A673 (cell line): ENCODE measurements around the gene RAD23A. TPM values are rescaled to one million over a fixed set of nuclear protein-coding genes. Genes with fewer than 3 reads are reported as not detected.
A peak's percentile ranks its signal among the peaks of the same experiment; 100 is the strongest.

Experiments
- BruUV-seq: library from RNA; stranded (reverse); fragments of 400-500 nt; replicated peaks from 2 replicates; lab custom pipeline; 2021; lab: Mats Ljungman, UMichigan
- CTCF ChIA-PET: fragments of 300-600 bp; sonication (Branson Sonifier 250); formaldehyde crosslinking; loops from one replicate; lab custom pipeline; 2022; ENCODE audit warnings: antibody characterized with exemption; lab: Charles Lee
- POLR2A ChIA-PET: fragments of 300-600 bp; sonication (Branson Sonifier 250); formaldehyde crosslinking; loops from one replicate; lab custom pipeline; 2022; ENCODE audit warnings: antibody characterized with exemption; ENCODE audit not compliant: low non-redundant PET; lab: Charles Lee
- DNase-seq: peaks from one replicate; pipeline ENCODE4 v3.0.0-alpha.2; 2015; ENCODE audit warnings: low spot score
- H3K27ac ChIP-seq: fragments of 200-600 bp; sonication (generic); 2 replicates; pipeline ENCODE4 v1.5.1; 2016; ENCODE audit warnings: mixed run types, low read depth, mild to moderate bottlenecking, mixed read lengths, antibody characterized with exemption, low read length; ENCODE audit not compliant: poor library complexity, severe bottlenecking
- H3K27me3 ChIP-seq: fragments of 200-600 bp; sonication (generic); replicated peaks from 2 replicates; pipeline ENCODE4 v1.6.1; 2017; ENCODE audit warnings: mixed run types, low read depth, mild to moderate bottlenecking, mixed read lengths, antibody characterized with exemption, low read length; ENCODE audit not compliant: insufficient read depth, poor library complexity
- H3K36me3 ChIP-seq: fragments of 200-600 bp; sonication (generic); 2 replicates; pipeline ENCODE4 v1.6.1; 2016; ENCODE audit warnings: mixed run types, mild to moderate bottlenecking, mixed read lengths, antibody characterized with exemption, low read length; ENCODE audit not compliant: insufficient read depth, poor library complexity, severe bottlenecking
- H3K4me1 ChIP-seq: fragments of 200-600 bp; sonication (generic); 2 replicates; pipeline ENCODE4 v1.6.1; 2017; ENCODE audit warnings: mixed run types, mild to moderate bottlenecking, mixed read lengths, antibody characterized with exemption, low read length; ENCODE audit not compliant: insufficient read depth, poor library complexity, severe bottlenecking
- H3K4me3 ChIP-seq: fragments of 200-600 bp; sonication (generic); 2 replicates; pipeline ENCODE4 v1.5.1; 2016; ENCODE audit warnings: low read depth, mixed run types, mild to moderate bottlenecking, mixed read lengths, low read length; ENCODE audit not compliant: poor library complexity, severe bottlenecking
- H3K9me3 ChIP-seq: fragments of 200-600 bp; sonication (generic); 2 replicates; pipeline ENCODE4 v1.6.1; 2016; ENCODE audit warnings: mixed run types, low read depth, mild to moderate bottlenecking, mixed read lengths, antibody characterized with exemption, low read length; ENCODE audit not compliant: poor library complexity, severe bottlenecking
- EZH2 ChIP-seq: fragments of 200-600 bp; sonication (generic); IDR thresholded peaks from 2 replicates; pipeline ENCODE4 v1.6.1; 2017; ENCODE audit warnings: borderline replicate concordance, low read depth, mild to moderate bottlenecking, mixed read lengths, antibody characterized with exemption, low read length; ENCODE audit not compliant: poor library complexity, severe bottlenecking
- intact Hi-C: fragments of 100-400 bp; cut with micrococcal nuclease; formaldehyde crosslinking; loops from one replicate; pipeline ENCODE4 v1.10.0; 2022; ENCODE audit not compliant: unreplicated experiment
- total RNA-seq: library from RNA; stranded (reverse); gene quantifications from 2 replicates; pipeline ENCODE4 v1.2.3, GENCODE V29; 2021
- TF ChIP-seq, protein P1 (sequence below): fragments of 300-800, 200-600 bp; sonication (generic); conservative IDR thresholded peaks from 2 replicates; pipeline ENCODE4 v1.5.1; 2017; ENCODE audit warnings: low read depth, mild to moderate bottlenecking, antibody characterized with exemption, low read length, moderate library complexity, mixed read lengths

Gene RAD23A
- total RNA-seq, 1 experiment from 2014 or later = 183 TPM

DNA sequence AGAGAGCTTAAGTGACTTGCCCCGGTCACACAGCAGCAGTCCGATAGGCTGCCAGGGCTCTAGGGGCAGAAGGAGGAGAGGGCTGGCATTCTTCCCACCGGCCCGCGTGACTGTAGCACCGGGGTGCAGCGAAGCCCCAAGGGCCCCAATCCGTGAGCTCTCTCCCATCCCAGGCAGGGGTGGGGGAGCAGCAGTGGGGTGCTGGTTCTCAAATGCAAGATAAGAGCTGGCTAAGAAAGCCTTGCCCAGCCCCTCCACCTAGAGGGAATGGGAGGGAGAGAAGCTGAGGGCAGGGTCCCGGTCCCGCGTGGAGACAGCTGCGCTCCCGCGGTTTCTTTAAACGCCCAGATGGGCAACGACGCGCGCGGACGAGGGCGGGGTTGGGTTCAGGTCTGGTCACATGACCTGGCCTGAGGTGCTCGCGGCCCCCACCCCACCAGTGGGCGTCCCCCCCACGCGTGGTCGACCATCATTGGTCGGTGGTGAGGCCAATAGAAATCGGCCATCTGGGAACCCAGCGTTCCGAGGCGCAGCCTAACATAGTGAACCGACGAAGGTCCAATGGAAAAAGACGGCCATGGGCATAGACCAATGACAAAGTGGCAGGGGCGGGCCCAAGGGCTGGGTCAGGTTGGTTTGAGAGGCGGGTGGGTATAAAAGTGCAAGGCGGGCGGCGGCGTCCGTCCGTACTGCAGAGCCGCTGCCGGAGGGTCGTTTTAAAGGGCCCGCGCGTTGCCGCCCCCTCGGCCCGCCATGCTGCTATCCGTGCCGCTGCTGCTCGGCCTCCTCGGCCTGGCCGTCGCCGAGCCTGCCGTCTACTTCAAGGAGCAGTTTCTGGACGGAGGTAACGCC lies 7.5 kb upstream of the RAD23A start, which contains the start of gene CALR:
Gene CALR, plus strand, starts transcription at position 683 of the 852 bp plus-strand sequence. Its CDS starts 71 bp downstream, at position 754.
- Histone ChIP-seq H3K27me3 (no peaks in the 10 kb centered on the region), H3K9me3 (no peaks in the 10 kb centered on the region), H3K36me3 (peaks cover 44% of the 10 kb centered on the region), H3K4me3 (peak within 1 kb of the TSS; percentile 91), H3K27ac (peak within 1 kb of the TSS; percentile 95), H3K4me1 (peaks cover 32% of the 10 kb centered on the region)
- POLR2A ChIA-PET = no interaction called here
- intact Hi-C loops = no loop called here
- no TSS peak for BruUV-seq
- peak; percentile 100 for DNase-seq
- TF ChIP-seq, protein P1, sequence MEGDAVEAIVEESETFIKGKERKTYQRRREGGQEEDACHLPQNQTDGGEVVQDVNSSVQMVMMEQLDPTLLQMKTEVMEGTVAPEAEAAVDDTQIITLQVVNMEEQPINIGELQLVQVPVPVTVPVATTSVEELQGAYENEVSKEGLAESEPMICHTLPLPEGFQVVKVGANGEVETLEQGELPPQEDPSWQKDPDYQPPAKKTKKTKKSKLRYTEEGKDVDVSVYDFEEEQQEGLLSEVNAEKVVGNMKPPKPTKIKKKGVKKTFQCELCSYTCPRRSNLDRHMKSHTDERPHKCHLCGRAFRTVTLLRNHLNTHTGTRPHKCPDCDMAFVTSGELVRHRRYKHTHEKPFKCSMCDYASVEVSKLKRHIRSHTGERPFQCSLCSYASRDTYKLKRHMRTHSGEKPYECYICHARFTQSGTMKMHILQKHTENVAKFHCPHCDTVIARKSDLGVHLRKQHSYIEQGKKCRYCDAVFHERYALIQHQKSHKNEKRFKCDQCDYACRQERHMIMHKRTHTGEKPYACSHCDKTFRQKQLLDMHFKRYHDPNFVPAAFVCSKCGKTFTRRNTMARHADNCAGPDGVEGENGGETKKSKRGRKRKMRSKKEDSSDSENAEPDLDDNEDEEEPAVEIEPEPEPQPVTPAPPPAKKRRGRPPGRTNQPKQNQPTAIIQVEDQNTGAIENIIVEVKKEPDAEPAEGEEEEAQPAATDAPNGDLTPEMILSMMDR = no peak
- TF ChIP-seq EZH2 = no peak
- CTCF ChIA-PET = interaction anchor here (0.5 to 0.6 kb wide), 2 partner anchors 161 to 162 kb away, joined by 3 to 4 read pairs; no protein-coding TSS in a partner anchor

DNA sequence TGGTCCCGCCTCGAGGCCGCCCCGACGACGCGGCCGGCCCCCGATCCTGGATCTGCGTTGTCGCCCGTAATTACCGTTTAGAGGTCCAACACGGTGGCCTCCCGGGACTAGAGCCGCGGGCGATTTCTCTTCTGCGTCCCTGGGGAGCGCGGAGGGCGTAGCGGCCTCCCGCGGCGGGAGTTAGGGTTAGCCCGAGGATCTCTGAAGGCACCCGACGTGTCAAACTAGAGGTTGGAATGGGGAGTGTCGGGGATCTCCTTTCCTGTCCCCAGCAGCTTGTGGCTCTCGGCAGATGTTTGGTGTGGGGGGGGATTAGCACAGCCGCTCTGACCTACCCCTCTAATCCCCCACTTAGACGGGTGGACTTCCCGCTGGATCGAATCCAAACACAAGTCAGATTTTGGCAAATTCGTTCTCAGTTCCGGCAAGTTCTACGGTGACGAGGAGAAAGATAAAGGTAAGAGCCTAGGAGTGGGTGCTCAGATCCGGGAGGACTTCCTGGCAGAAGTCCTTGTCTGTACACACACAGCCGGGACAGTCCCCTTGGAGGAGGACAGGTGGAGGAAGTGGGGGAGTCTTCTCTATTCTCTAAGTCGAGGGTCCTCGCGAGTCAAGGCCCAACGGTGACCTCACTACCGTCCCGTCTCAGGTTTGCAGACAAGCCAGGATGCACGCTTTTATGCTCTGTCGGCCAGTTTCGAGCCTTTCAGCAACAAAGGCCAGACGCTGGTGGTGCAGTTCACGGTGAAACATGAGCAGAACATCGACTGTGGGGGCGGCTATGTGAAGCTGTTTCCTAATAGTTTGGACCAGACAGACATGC lies 6.7 kb upstream of the RAD23A start:
- Histone ChIP-seq H3K9me3 (no peaks in the 10 kb centered on the region), H3K27ac (peak overlapping the region; percentile 95), H3K4me3 (peak overlapping the region; percentile 91), H3K36me3 (peaks cover 52% of the 10 kb centered on the region), H3K4me1 (peaks cover 32% of the 10 kb centered on the region), H3K27me3 (no peaks in the 10 kb centered on the region)
- ChIA-PET POLR2A (no interaction called here), CTCF (no interaction called here)
- DNase-seq = no peak
- TF ChIP-seq, protein P1 = 0 out of 2 replicates have a peak, but pooled peaks have one; percentile 18
- no peak for TF ChIP-seq EZH2
- intact Hi-C loops = no loop called here
- TSS peak; percentile 72 for BruUV-seq

DNA sequence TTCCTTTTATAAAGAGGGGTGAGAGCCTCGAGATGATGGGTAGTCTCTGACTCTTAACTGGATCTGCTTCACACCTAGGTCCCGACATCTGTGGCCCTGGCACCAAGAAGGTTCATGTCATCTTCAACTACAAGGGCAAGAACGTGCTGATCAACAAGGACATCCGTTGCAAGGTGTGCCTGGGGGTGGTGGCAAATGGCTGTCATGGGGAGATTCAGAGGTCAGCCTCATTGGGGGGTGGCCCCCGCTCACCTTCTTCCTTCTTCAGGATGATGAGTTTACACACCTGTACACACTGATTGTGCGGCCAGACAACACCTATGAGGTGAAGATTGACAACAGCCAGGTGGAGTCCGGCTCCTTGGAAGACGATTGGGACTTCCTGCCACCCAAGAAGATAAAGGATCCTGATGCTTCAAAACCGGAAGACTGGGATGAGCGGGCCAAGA lies 5.7 kb upstream of the RAD23A start:
- Histone ChIP-seq H3K9me3 (no peaks in the 10 kb centered on the region), H3K36me3 (peaks cover 62% of the 10 kb centered on the region), H3K27me3 (no peaks in the 10 kb centered on the region), H3K4me3 (peak overlapping the region; percentile 91), H3K4me1 (peaks cover 32% of the 10 kb centered on the region), H3K27ac (peak overlapping the region; percentile 95)
- TF ChIP-seq EZH2 = no peak
- TF ChIP-seq, protein P1 = no peak
- intact Hi-C loops = no loop called here
- DNase-seq = no peak
- ChIA-PET CTCF (no interaction called here), POLR2A (no interaction called here)
- BruUV-seq = no TSS peak
